Omental fat pad (tissue), 4 donors: Measurements from ENCODE around the gene PHACTR3. TPM values are rescaled to one million over a fixed set of nuclear protein-coding genes. Genes with fewer than 3 reads are reported as not detected.

Experiments
- ATAC-seq: fragments of 150-250 bp; one replicate; pipeline ENCODE4 v1.9.1; 2016; ENCODE audit warnings: mild to moderate bottlenecking, moderate library complexity; ENCODE audit not compliant: low FRiP score
- DNase-seq: peaks from one replicate; pipeline ENCODE4 v3.0.0-alpha.2; 2019; ENCODE audit warnings: low spot score
- CTCF ChIP-seq, 3 donors: fragments of 450-650 bp; IDR thresholded peaks; one replicate each; pipeline ENCODE4 v1.5.1; 2016 to 2017; ENCODE audit warnings: antibody characterized with exemption in 3 of 3, mild to moderate bottlenecking in 3 of 3, moderate library complexity in 2 of 3
- total RNA-seq, 4 donors: library from RNA; depleted of rRNA; stranded (reverse); fragments of >200 nt; gene quantifications; one replicate each; pipeline ENCODE4 v1.1.0, GENCODE V29; 2016

PHACTR3 gene
- total RNA-seq, 4 donors from 2014 or later: 0.19 to 10.6 (median 1.4) TPM; not detected in 1

GRCh38 chr20:59817846-59818615 is 213.7 kb downstream of the PHACTR3 start:
- no peak for TF ChIP-seq CTCF (IDR thresholded peaks at IDR 0.05)
- no peak for DNase-seq
- no peak for ATAC-seq

GRCh38 chr20:59818911-59819310 is 214.6 kb downstream of the PHACTR3 start:
- no peak for ATAC-seq
- TF ChIP-seq CTCF (IDR thresholded peaks at IDR 0.05): no peak
- DNase-seq: no peak

- ATAC-seq (no peak), DNase-seq (no peak)
- no peak for TF ChIP-seq CTCF (IDR thresholded peaks at IDR 0.05)
Observed at GRCh38 chr20:59819496-59820203, 215.3 kb downstream of the PHACTR3 start.

- DNase-seq: no peak
- ATAC-seq: no peak
- TF ChIP-seq CTCF (IDR thresholded peaks at IDR 0.05): no peak
Observed at GRCh38 chr20:59820204-59821041, 216.1 kb downstream of the PHACTR3 start.

GRCh38 chr20:59821201-59821600 is 216.9 kb downstream of the PHACTR3 start:
- no peak for DNase-seq

GRCh38 chr20:59821788-59822187 is 217.4 kb downstream of the PHACTR3 start:
- TF ChIP-seq CTCF (IDR thresholded peaks at IDR 0.05): no peak
- ATAC-seq: no peak
- DNase-seq: no peak

More at GRCh38 chr20:59821201-59821600, 216.9 kb downstream of the PHACTR3 start:
- ATAC-seq: no peak
- no peak for TF ChIP-seq CTCF (IDR thresholded peaks at IDR 0.05)
